Hepatocyte (in vitro differentiated cells): ENCODE data around the gene EAF2.

Experiments
- EZH2 ChIP-seq: fragments of 200-600 bp; sonication (generic); IDR thresholded peaks from 2 replicates; pipeline ENCODE4 v1.6.1; 2016; ENCODE audit warnings: antibody characterized with exemption, mild to moderate bottlenecking, borderline replicate concordance
- EZH2phosphoT487 ChIP-seq: fragments of 200-600 bp; sonication (generic); IDR thresholded peaks from one replicate; pipeline ENCODE4 v1.6.1; 2018; ENCODE audit warnings: antibody characterized with exemption, mild to moderate bottlenecking, low read depth, moderate library complexity; ENCODE audit not compliant: unreplicated experiment, severe bottlenecking
- TF ChIP-seq, protein P1 (sequence below): fragments of 200-600 bp; sonication (generic); IDR thresholded peaks from 2 replicates; pipeline ENCODE4 v1.5.1; 2016; ENCODE audit warnings: antibody characterized with exemption, mild to moderate bottlenecking; ENCODE audit not compliant: poor library complexity

DNA sequence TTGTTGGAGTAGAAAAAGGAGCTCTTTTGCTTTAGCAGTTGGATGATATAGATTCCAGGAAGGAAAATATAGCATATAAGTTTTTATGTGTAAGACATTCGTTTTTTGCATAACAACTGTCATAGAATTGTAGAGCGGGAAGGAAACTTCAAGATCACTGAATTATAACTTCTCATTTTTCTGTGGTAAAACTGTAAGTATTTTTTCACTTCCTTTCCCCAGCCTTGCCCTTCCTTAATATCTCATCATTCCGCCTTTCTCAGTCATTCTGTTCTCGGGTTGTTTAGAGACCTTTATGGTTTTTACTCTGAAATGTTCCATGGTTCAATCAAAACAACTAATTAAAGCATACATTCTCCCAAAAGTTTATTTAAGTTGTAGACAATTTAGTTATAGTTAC, 1.1 kb downstream of the EAF2 start:
- TF ChIP-seq EZH2, result no peak
- TF ChIP-seq, protein P1, sequence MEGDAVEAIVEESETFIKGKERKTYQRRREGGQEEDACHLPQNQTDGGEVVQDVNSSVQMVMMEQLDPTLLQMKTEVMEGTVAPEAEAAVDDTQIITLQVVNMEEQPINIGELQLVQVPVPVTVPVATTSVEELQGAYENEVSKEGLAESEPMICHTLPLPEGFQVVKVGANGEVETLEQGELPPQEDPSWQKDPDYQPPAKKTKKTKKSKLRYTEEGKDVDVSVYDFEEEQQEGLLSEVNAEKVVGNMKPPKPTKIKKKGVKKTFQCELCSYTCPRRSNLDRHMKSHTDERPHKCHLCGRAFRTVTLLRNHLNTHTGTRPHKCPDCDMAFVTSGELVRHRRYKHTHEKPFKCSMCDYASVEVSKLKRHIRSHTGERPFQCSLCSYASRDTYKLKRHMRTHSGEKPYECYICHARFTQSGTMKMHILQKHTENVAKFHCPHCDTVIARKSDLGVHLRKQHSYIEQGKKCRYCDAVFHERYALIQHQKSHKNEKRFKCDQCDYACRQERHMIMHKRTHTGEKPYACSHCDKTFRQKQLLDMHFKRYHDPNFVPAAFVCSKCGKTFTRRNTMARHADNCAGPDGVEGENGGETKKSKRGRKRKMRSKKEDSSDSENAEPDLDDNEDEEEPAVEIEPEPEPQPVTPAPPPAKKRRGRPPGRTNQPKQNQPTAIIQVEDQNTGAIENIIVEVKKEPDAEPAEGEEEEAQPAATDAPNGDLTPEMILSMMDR, result no peak
- TF ChIP-seq EZH2phosphoT487, result no peak
